Fibroblast of skin of left biceps (primary cell): ENCODE measurements around the gene PTPRN2.
"Not testable (repeated sequence)": the region's sequence is repeated elsewhere in the genome, so short reads cannot be mapped to it uniquely, and the experiment has no call there.

Experiments used
- DNase-seq, 2 experiments: peaks; one replicate each; pipeline ENCODE4 v3.0.0-alpha.2; 2013; ENCODE audit warnings: low read depth in 2 of 2

PTPRN2 gene

DNA sequence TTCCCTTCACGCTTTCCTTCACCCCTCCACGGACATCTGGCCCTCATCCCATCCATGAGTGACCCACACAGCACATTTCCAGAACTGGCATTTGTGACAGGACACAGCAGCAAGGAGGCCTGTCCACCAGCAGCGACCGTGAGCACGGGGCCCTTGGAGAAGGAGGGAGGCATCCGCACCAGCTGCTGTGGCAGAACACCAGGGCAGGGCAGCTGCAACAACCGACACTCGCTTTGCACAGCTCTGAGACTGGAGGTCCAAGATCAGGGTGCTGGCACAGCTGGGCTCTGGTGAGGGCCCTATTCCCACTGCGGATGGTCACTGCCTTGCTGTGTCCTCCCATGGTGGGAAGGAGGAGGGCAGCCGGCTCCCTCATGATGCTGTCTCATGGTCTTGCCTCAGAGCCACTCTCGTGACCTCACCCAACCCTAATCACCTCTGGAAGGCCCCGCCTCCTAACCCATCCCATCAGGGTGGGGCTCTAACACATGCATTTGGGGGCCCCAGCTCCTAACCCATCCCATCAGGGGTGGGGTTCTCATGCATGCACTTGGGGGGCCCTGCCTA is 36.7 kb downstream of the PTPRN2 start:
- no peak for DNase-seq

GRCh38 chr7:158550394-158550700 is 37.3 kb downstream of the PTPRN2 start:
- DNase-seq = no peak

DNA sequence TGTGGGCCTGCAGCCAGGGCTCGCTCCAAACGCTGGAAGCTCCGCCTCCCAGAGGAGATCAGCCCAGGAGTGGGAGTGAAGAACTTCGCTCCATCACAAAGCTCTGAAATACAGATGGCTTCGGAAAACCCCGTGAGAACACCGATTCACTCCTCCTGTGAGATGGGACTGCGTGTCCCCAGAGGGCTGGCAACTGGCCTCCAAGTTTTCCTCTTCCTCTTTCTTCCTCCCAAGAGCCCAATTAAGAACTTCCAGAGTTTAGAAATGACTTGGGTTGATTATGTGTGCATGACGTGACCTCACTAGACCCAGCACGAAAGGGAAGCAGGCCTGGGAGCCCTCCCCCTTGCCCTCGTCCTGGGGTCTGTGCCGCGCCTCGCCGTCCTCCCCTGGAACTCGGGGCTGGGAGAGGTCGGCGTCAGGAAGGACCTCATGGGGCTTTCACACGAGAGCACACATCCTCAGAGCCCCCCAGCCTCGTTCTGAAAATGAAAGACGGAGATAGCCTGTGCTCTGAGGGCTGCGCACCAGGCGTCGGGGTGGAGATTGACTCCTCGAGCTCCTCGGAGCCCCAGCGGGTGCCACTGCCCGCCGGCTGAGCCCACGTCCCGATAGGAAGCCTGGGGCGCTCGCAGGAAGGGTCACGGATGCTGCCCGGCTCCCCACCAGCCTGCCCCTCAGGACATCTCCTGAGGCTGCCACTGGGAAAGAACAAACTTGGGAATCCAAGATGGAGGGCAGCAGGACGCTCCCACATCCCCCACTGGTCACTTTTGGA is 37.8 kb downstream of the PTPRN2 start:
- no peak for DNase-seq

DNA sequence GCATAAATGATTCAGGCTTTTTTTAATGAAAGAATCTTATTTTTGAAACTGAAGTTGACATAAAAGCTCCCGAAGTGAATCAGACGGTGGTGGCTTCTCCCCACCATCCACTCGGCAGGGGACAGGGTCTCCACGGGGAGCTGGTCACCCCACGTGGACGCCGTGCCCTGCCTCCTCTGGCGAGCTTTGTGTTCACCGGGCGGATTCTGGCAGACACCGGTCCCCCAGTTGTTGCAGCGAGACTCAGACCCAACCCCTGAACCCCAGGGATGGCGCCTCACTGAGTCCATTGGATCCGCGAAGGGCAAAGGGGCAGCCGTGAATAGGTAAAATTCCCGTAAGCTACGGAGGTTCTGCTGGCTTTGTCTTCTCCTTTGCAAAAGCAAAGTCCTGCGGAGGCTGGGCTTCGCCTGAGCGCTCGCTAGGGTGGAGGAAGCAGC is 38.4 kb downstream of the PTPRN2 start:
- no peak for DNase-seq

GRCh38 chr7:158548726-158549125 is 38.9 kb downstream of the PTPRN2 start:
- no peak for DNase-seq

GRCh38 chr7:158547817-158548216 is 39.8 kb downstream of the PTPRN2 start:
- DNase-seq = no peak

DNA sequence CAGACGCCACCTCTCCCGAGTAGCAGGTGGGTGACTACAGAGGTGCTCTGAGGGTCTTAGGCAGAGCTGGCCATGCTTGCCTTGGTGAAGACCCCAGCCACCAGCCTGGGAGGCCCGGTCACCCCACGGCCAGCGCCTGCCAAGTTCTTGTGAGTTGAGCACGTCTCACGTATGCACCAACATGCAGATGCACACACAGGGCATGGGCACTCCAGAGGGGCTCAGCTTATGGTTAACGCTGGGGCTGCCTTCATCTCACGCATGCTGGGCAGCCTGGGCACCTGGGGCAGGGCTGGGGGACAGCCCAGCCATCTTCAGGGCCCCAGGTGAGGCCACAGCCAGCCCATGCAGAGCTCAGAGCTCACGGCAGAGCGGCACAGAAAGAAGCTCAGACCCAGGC is 41.0 kb downstream of the PTPRN2 start:
- no peak for DNase-seq

GRCh38 chr7:158546214-158546613 is 41.4 kb downstream of the PTPRN2 start:
- no peak for DNase-seq

- no peak for DNase-seq
Measured at GRCh38 chr7:158544708-158545107, 42.9 kb downstream of the PTPRN2 start.

- no peak for DNase-seq
Measured at GRCh38 chr7:158543840-158544239, 43.8 kb downstream of the PTPRN2 start.

DNA sequence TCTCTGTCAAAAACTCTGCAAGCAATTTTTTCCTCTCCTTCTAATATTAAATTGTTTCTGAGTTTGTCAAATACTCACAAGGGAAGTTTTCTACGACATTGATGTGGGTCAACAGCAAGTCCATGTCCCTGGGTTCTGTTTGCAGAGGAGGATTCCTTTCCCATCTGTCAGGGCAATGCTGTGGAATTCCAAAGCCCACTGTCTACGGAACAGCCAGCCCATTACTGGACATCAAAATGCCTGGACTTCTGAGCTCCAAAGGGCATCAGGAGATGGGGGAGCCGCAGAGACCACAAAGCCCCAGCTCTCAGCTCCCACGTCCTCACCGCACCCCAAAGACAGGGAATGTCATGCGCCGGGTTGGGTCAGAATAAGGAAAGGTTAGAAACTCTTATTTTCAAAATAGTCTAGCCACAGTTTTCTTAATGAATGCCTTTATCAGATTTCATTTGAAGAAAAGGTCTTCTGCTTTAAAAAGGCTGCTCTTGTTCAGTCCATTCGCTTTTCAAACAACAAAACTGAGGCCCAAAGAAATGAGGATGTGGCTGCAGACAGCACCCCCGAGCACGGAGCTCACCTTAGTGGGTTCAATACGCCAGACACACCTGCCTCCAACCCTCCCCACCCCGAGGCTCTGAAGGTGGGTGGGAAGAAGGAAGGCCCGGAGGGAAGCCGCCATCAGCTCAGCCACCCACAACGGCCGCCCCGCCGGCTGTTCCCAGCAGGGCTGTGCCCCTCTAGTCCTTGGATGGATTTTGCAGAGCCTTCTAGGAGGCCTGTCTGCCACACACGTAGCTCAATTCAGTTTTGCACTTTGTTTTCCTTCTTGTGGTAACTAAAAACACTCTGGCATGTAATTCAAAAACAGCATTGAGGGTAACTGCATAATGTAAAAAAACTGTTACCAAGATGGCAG is 44.7 kb downstream of the PTPRN2 start:
- no peak for DNase-seq

DNA sequence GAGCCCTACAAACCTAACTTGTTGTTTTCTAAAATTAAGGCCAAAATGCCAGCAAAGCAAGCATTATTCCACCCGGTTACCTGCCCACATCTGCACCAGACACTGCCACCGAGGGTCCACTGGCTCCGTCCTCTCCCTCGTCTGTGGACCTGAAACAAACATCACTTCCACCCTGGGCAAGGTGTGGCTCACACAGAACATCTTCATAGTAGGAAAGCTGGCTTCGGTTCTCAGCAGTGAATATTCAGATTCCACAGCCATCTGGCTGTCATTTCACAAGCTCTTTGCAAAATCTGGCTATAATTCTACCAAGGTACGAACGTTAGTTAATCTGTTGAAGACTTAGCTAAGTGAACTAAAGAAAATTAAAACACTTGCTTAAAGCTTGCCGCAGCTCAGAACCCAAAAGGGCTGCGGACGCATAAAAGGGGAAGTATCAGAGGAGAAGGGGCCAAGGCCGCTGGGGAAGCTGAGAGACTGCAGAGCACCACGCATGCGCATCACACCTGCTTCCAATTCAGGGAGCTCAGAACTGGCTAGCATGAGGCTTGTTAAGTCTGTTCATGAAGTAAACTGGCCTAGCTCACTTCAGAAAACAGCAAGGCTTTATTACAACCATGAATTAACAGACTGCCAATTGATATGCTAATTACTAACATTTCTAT is 46.1 kb downstream of the PTPRN2 start:
- DNase-seq = no peak

DNA sequence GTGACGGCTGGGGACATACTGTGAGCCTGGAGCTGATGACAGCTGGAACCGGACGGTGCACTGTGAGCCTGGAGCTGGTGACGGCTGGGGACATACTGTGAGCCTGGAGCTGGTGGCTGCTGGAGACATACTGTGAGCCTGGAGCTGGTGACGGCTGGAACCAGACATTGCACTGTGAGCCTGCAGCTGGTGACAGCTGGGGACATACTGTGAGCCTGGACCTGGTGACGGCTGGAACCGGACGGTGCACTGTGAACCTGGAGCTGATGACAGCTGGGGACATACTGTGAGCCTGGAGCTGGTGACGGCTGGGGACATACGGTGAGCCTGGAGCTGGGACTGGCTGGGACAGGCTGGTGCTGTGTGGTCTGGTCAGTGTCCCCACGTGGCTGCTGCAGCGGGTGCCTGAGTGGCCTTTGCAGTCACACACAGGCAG is 47.9 kb downstream of the PTPRN2 start:
- DNase-seq = no peak

DNA sequence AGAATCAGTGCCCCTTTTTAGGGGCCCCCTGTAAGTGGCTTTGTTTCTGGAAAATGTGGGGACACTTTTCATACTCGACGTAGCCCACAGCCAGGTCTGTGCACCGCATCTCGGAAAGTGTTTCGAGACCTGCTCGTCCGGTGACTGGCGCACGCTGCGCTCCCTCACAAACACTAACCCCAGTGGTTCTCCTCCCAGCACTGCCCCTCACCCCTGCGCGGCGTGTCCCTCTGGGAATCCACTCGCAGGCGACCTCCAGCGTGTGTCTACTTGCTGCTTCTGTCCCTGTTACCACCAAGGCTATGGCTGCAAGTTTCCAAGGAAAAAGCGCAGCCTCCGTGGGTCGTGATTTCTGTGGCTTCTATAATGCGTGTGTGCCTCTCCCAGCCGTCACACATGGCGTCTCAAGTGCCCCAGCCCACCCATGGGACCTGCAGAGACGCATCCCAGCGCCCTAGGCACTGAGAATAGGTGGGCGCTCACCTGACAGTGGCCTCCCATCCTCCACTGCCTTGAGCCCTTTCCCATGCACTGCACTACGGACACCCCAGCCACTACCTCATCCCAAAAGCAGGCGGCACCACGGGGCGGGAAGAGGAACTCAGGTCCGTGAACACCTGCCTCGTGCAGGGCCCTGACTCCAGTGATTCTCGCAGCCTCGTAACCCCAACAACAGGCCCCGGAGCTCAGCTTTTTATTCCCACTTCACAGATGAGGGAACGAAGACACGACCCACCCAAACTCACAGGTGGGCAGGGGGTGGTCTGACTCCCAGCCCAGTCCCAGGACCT is 49.3 kb downstream of the PTPRN2 start:
- DNase-seq = no peak

DNA sequence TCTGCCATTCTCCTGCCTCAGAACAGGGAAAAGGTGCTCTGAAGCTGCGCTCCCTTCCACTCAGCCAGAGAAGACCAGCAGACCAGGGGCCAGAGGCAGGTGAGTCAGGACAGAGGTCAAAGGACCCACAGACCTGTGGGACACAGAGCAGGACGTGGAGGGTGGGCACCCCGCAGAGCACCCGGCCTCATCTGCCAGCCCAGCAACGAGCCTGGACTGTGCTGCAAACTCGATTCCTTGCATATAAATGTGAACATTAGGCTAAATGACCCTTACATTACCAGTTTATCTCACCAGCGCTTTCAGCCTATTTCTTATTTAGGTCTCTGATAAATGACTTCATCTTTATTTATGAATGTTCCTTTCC is 50.1 kb downstream of the PTPRN2 start:
- DNase-seq = no peak

DNA sequence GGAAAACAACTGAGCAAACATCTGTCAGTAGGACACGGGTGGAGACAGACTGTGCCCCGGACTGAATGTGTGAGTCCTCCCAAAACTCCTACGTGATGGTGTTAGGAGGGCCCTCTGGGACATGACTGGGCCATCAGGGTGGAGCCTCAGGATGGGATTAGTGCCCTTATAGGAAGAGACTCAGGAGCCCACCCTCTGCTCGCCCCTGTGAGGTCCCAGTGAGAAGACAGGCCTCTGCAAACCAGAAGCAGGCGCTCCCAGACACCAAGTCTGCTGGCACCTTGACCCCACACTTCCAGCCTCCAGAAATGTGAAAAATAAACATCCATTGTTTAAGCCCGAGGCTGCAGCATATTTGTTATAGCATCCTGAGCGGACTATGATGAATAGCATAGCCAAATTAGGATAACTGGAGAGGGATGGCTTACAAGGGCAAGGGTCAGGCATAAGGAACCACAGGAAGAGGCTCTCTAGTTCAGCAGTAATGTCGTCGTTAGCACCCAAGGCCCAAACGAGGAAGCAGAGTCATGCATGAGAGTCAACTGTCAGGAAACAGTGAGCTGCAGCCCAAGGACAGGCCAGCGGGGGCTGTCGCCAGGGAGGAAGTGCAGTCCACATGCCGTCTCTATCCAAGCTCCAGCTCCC is 50.6 kb downstream of the PTPRN2 start:
- DNase-seq = no peak

DNA sequence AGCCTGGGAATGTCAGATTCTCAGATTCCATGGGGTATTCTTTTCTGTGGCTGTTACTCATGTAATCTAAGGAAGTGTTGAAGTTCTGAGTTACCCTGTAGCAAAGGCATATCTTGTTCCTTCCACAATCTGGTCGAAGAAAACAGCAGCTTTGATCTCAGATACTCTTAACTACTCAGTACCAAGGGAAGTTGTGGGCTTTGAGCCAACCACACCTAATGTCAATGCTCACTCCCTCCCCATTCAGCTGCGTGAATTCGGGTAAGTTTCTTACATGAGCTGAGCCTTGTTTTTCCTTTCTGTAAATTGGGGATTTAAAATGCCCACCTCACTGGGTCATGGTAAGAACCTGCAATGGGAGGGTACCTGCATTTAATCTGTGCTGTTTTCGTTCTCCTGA is 52.5 kb downstream of the PTPRN2 start:
- DNase-seq = no peak

DNA sequence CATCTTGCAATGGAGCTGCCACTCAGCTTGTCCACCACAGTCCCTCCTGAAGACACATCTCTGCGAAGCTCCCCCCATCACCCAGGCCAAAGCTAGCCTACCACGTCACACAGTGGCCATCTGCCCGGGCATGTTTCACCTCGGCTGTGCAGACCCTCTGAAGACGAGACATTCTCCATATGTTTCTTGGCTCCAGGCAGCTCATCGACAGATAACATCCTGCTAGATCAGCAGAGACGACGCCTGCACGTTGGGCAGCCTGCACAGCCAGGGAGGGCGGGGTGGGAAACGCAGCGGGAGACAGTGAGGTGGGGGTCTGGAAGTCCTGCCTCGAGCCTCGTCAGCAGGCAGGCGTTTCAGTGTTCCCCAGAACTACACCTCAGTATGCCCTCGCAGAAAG is 53.0 kb downstream of the PTPRN2 start:
- DNase-seq = no peak

- not testable (repeated sequence) for DNase-seq
Measured at GRCh38 chr7:158534134-158534515, 53.5 kb downstream of the PTPRN2 start.

DNA sequence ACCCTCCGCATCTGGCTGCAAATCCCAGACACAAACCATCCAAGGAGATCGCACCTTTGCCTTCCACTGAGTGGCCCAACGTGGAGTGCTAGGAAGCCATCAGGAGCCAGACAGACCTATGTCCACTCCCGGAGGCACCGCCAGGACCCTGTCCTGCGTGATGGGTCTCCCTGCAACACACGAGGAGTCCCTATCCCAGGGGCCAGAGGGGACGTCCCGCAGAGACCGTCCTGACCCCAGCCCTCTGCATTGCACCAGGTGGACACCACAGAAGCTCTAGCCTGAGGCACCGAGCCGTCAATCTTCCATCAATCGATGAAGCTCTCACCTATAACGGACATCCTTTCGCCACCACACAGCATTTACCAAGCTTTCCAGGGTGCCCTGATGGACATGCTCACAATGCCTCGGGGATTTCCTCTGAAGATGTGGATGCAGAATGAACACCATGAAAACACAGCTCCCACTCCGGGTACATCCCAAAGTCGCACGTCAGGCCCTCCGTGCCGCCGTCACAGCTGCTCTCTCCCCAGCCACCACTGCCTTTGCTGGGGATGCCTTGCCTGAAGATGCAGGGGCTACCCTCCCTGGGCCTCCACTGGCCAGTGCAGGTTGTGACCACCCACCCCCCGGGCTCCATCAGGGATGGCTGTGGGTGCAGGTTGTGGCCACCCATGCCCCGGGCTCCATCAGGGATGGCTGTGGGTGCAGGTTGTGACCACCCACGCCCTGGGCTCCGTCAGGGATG is 54.1 kb downstream of the PTPRN2 start:
- DNase-seq = no peak
